ENCODE measurements around the gene ZMIZ1. TPM values are rescaled to one million over a fixed set of nuclear protein-coding genes. Genes with fewer than 3 reads are reported as not detected.

Gene ZMIZ1
- total RNA-seq, 2 experiments from 2014 or later: 14.6 to 15.5 TPM

DNA sequence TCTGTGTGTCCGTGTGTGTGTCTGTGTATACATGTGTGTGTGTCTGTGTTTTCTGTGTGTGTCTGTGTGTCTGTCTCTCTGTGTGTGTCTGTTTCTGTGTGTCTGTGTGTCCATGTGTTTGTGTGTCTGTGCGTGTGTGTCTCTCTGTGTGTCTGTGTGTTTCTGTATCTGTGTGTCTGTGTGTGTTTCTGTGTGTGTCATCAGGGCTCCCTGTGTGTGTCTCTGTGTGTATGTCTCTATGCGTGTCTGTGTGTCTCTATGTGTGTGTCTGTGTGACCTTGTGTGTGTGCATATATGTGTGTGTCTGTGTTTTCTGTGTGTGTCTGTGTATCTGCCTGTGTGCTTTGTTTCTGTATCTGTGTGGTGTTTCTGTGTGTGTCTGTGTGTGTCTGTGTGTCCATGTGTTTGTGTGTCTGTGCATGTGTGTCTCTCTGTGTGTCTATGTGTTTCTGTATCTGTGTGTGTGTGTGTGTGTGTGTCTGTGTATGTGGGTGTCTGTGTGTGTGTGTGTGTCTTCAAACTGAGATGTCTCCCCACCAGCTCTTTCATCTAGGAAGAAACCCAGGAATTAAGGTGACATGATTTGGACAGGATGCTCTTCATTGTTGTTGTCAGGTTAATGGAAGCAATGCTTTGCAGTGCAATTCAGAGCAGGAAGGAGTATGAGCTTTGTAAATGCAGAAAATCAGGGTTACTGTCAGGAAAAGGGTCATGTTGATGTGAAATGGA, 257.8 kb downstream of the ZMIZ1 start:
- no peak for DNase-seq
- Mint-ChIP-seq H3K27me3 (no peaks in the 10 kb centered on the region), H3K9me3 (no peaks in the 10 kb centered on the region), H3K4me3 (no peak overlapping the region), H3K36me3 (ENCODE audit: low read depth) (no peaks in the 10 kb centered on the region), H3K4me1 (ENCODE audit: low read depth) (peaks cover 43% of the 10 kb centered on the region), H3K27ac (no peak overlapping the region)
- Histone ChIP-seq H3K27ac (ENCODE audit: low read depth in 1 of 2, low read length in 2 of 2) (no peak overlapping the region), H3K4me1 (ENCODE audit: insufficient read depth, low read length) (peaks cover 50% of the 10 kb centered on the region), H3K36me3 (ENCODE audit: insufficient read depth, low read length) (no peaks in the 10 kb centered on the region), H3K27me3 (ENCODE audit: control insufficient read depth in 1 of 2, insufficient read depth in 2 of 2, low read length in 2 of 2) (no peaks in the 10 kb centered on the region), H3K9me3 (ENCODE audit: control insufficient read depth in 1 of 2, insufficient read depth in 1 of 2, low read length in 2 of 2) (no peaks in the 10 kb centered on the region), H3K4me3 (ENCODE audit: low read length) (no peak overlapping the region)
- intact Hi-C loops (cut with DNase I, micrococcal nuclease): loop anchor here (10.0 kb wide), 2 partner anchors 82 to 262 kb away; partner anchors contain the start of gene ZMIZ1 (in 1 of the 2)
- TF ChIP-seq, protein P1, sequence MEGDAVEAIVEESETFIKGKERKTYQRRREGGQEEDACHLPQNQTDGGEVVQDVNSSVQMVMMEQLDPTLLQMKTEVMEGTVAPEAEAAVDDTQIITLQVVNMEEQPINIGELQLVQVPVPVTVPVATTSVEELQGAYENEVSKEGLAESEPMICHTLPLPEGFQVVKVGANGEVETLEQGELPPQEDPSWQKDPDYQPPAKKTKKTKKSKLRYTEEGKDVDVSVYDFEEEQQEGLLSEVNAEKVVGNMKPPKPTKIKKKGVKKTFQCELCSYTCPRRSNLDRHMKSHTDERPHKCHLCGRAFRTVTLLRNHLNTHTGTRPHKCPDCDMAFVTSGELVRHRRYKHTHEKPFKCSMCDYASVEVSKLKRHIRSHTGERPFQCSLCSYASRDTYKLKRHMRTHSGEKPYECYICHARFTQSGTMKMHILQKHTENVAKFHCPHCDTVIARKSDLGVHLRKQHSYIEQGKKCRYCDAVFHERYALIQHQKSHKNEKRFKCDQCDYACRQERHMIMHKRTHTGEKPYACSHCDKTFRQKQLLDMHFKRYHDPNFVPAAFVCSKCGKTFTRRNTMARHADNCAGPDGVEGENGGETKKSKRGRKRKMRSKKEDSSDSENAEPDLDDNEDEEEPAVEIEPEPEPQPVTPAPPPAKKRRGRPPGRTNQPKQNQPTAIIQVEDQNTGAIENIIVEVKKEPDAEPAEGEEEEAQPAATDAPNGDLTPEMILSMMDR (IDR thresholded peaks at IDR 0.05): no peak
- ATAC-seq (ENCODE audit: poor library complexity): no peak
- ChIA-PET CTCF (no interaction called here), POLR2A (interaction anchor here (0.6 kb wide), 1 partner anchor 284 kb away, joined by 3 read pairs; no protein-coding TSS in a partner anchor)

DNA sequence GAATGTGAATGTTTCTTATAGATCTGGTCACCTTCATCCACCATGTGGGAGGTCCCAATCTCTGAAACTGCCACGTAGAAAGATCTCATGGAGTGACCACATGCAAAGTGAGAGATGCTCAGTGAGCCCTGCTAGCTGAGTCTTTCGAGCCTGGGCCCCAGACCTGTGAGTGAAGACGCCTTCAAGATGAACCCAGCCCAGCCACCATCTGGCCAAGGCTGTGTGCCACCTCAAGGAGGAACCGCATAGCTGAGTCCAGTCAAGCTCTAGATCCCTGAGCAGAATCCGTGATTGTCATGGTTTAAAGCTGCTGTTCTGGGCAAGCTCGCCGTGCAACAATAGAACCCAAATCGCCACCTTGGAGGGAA, 258.3 kb downstream of the ZMIZ1 start:
- no peaks in the 10 kb centered on the region for H3K36me3 ChIP-seq (ENCODE audit: insufficient read depth, low read length)
- peaks cover 50% of the 10 kb centered on the region for H3K4me1 ChIP-seq (ENCODE audit: insufficient read depth, low read length)
- no peak overlapping the region for H3K4me3 ChIP-seq (ENCODE audit: low read length)
- intact Hi-C loops (cut with DNase I, micrococcal nuclease): loop anchor here (10.0 kb wide), 2 partner anchors 82 to 262 kb away; partner anchors contain the start of gene ZMIZ1 (in 1 of the 2)
- Mint-ChIP-seq H3K9me3 (no peaks in the 10 kb centered on the region), H3K4me1 (ENCODE audit: low read depth) (peaks cover 43% of the 10 kb centered on the region), H3K36me3 (ENCODE audit: low read depth) (no peaks in the 10 kb centered on the region), H3K27ac (no peak overlapping the region), H3K27me3 (no peaks in the 10 kb centered on the region), H3K4me3 (no peak overlapping the region)
- ChIA-PET CTCF (no interaction called here), POLR2A (no interaction called here)
- no peaks in the 10 kb centered on the region for H3K27me3 ChIP-seq (ENCODE audit: control insufficient read depth in 1 of 2, insufficient read depth in 2 of 2, low read length in 2 of 2)
- TF ChIP-seq, protein P1 (IDR thresholded peaks at IDR 0.05): no peak
- no peaks in the 10 kb centered on the region for H3K9me3 ChIP-seq (ENCODE audit: control insufficient read depth in 1 of 2, insufficient read depth in 1 of 2, low read length in 2 of 2)
- H3K27ac ChIP-seq (ENCODE audit: low read depth in 1 of 2, low read length in 2 of 2): no peak overlapping the region
- no peak for ATAC-seq (ENCODE audit: poor library complexity)
- DNase-seq: no peak

DNA sequence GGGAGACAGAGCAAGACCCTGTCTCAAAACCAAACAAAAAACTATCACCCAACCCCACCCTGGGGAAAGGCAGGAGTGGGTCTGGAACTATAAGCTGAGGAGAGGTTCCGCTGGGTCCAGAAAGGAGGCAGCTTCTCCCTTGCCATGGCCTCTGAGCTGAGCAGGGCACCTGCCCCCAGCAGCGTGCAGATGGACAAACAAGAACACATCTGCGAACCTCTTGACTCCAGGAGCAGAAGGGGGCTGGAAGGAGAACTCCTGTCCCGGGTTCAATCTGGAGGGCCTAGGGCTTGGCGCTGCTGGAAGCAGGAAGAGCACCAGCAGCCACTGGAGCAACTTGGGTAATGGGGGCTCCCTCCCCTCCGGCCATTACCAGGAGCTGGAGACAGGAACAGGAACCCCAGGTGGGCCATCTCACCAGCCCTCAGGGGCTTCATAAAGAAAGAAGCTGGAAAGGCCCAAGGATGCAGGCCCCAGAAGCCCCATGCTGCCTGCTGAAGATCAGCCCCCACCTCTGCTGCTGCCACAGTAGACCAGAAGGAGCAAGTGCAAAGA, 259.5 kb downstream of the ZMIZ1 start:
- peaks cover 0 to 2% of the 10 kb centered on the region in 2 experiments for H3K9me3 ChIP-seq (ENCODE audit: control insufficient read depth in 1 of 2, insufficient read depth in 1 of 2, low read length in 2 of 2)
- Mint-ChIP-seq H3K9me3 (no peaks in the 10 kb centered on the region), H3K36me3 (ENCODE audit: low read depth) (no peaks in the 10 kb centered on the region), H3K27ac (no peak overlapping the region), H3K4me1 (ENCODE audit: low read depth) (peaks cover 33% of the 10 kb centered on the region), H3K27me3 (no peaks in the 10 kb centered on the region), H3K4me3 (no peak overlapping the region)
- H3K36me3 ChIP-seq (ENCODE audit: insufficient read depth, low read length): no peaks in the 10 kb centered on the region
- peaks cover 40% of the 10 kb centered on the region for H3K4me1 ChIP-seq (ENCODE audit: insufficient read depth, low read length)
- ATAC-seq (ENCODE audit: poor library complexity) (no peak), DNase-seq (no peak)
- TF ChIP-seq, protein P1 (IDR thresholded peaks at IDR 0.05): no peak
- no peak overlapping the region for H3K4me3 ChIP-seq (ENCODE audit: low read length)
- POLR2A ChIA-PET: no interaction called here
- no peak overlapping the region for H3K27ac ChIP-seq (ENCODE audit: low read depth in 1 of 2, low read length in 2 of 2)
- CTCF ChIA-PET: no interaction called here
- H3K27me3 ChIP-seq (ENCODE audit: control insufficient read depth in 1 of 2, insufficient read depth in 2 of 2, low read length in 2 of 2): no peaks in the 10 kb centered on the region
- intact Hi-C loops (cut with DNase I, micrococcal nuclease): loop anchor here (10.0 kb wide), 2 partner anchors 83 to 263 kb away; partner anchors contain the start of gene ZMIZ1 (in 1 of the 2)

All from CD4-positive, alpha-beta T cell (primary cell).